Measurements from ENCODE around the gene LRRC31.

The LRRC31 gene

GRCh38 chr3:169812332-169813235, 57.2 kb downstream of the LRRC31 start, which contains the start of the genes LRRC34 and LRRIQ4:
Gene LRRC34, minus strand, starts transcription at chr3:169812904. Its CDS starts 356 bp downstream, at chr3:169812548.
Gene LRRIQ4, plus strand, starts transcription at chr3:169812870. Its CDS starts 9,052 bp downstream, at chr3:169821922.
- peak; percentile 19 for DNase-seq

- DNase-seq: no peak
Measured at GRCh38 chr3:169811631-169812331, 58.0 kb downstream of the LRRC31 start.

DNA sequence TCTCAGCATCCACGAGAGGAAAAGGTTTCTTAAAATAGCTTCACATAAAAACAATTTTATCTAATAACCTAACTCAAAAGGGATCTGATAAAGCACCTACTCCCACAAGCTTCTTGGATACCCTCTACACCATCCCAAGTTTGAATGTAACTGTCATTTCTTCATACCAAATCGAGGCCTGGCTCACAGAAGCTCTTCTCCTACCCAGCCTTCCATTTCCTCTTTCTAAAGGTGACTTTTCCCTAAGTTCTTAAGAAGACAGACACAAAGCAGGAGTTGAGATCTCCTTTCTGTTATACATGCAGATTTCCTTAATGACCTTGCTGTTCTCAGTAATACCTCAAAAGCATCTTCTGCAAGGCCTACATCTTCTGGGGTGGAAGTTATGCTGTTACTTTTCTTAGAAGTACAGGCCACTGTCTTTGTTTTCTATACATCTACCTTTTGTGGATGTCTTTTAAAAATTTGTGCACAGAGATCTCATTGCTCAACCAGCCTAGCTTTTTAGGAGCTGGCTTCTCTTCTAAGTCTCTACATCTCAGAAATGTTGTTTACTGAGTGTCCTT, 60.4 kb downstream of the LRRC31 start:
- DNase-seq: no peak

DNA sequence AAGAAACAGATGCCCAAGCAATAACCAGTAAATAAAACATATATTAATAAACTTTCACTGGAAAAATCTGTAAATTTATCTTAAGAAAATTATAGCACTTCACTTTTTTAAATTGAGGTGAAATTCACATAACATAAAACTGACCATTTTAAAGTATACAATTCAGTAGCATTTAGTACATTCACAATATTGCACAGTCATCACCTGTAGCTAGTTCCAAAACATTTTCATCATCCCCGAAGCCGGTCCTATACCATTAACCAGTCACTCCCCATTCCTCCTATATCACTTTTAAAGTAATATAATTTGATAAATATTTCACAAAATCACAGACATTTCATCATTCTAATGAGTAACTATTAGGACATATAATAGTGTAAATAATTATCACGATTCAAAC, 65.1 kb downstream of the LRRC31 start:
- DNase-seq: no peak

- DNase-seq: no peak
Measured at GRCh38 chr3:169792359-169792758, 77.4 kb downstream of the LRRC31 start.

DNA sequence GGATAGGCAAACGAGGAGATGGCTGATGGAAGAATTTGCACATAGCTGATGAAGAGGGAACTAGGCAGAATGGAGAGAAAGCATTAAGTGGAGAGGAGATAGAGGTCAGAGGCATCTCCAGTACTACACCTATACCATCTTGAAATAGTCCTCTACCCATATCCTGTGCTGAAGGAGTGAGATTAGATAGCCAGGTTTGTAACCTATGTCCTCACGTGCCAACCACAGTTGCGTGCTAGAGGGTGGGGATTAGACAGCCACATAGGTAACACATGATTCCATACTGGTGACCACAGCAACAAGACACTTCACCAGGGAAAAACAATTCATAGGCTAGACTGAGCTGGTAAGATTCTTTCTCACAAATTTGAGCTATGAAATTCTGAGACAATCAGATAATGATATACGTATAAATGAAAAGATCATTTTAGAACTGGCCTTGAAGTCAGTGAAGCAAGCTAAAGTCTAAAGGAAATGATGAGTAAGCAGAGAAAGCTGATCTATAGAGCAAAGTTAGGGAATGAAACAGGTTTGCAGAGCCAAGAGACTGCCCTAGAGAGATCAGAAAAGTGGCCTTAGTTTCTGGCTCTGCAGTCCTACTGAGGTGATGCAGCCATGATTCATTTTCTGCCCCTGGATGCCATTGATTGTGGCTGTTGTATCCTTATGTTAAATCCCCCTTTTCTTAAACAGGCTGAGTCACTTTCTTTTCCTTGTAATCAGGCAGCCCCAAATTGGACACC, 78.9 kb downstream of the LRRC31 start:
- DNase-seq: no peak

DNA sequence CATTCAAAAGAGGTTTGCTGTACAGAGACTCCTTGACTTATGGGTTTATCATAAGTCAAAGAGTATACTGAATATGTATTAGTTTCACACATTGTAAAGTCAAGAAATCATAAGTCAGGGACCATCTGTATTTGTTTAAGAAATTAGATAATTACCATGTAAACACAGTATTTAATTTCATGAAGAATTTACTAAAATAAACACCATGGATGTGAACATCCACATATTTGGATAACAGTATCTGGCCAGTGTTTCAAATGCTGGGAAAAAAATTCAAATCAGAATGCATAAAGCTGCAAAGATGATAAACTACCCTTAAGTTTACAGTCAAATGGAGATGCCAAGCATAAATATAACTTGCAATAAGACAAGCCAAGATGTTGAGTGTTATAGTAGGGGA, 79.5 kb downstream of the LRRC31 start:
- DNase-seq: no peak

Data from activated gamma-delta T cell (primary cell).